ENCODE measurements around the gene DCC.

- TF ChIP-seq CTCF (IDR thresholded peaks at IDR 0.05 in 8 of 11, conservative IDR thresholded peaks at IDR 0.05 in 3 of 11), result no peak
- TF ChIP-seq POLR2AphosphoS5 (IDR thresholded peaks at IDR 0.05), result no peak
Observed at GRCh38 chr18:52850031-52850560, 510.1 kb downstream of the DCC start.

All from spleen (tissue), 7 donors.